SK-N-SH (cell line): Measurements from ENCODE around the gene ZNF17. TPM values are rescaled to one million over a fixed set of nuclear protein-coding genes. Genes with fewer than 3 reads are reported as not detected.
A peak's percentile ranks its signal among the peaks of the same experiment; 100 is the strongest.

ENCODE experiments used
- CTCF ChIA-PET: fragments of 300-600, 350-600 bp; formaldehyde crosslinking; extraction: SDS; loops from one replicate; lab custom pipeline; 2021; lab: Yijun Ruan, JAX
- POLR2A ChIA-PET: fragments of 350-600 bp; sonication (Branson Sonifier 250); formaldehyde crosslinking; extraction: SDS; loops from one replicate; lab custom pipeline; 2020; ENCODE audit warnings: antibody characterized with exemption, inconsistent platforms; lab: Yijun Ruan, JAX
- DNase-seq: peaks from one replicate; pipeline ENCODE4 v3.0.0; 2012
- H2AFZ ChIP-seq: fragments of 200-600 bp; sonication (generic); 2 replicates; pipeline ENCODE4 v1.8.1; 2016; ENCODE audit warnings: antibody characterized with exemption, mild to moderate bottlenecking, low read depth
- H3F3A ChIP-seq: fragments of 200-600 bp; sonication (generic); replicated peaks from 2 replicates; pipeline ENCODE3; 2016; ENCODE audit warnings: antibody characterized with exemption, mild to moderate bottlenecking; ENCODE audit not compliant: insufficient read depth
- H3K27ac ChIP-seq, 2 experiments: fragments of 200-500 bp in 1 of 2; fragments of 200-600 bp in 1 of 2; sonication (Bioruptor generic) in 1 of 2; sonication (generic), shearing (Covaris generic) in 1 of 2; 2 replicates each; pipeline versions ENCODE4 v1.5.1 to v1.6.1; 2014 to 2016; ENCODE audit warnings: low read depth in 2 of 2, inconsistent platforms in 1 of 2, low read length in 1 of 2, mild to moderate bottlenecking in 1 of 2, mixed read lengths in 1 of 2
- H3K27me3 ChIP-seq: fragments of 200-600 bp; sonication (generic), shearing (Covaris generic); 2 replicates; pipeline ENCODE4 v1.6.1; 2016; ENCODE audit warnings: mixed run types; ENCODE audit not compliant: insufficient read depth
- H3K36me3 ChIP-seq, 2 experiments: fragments of 200-500 bp in 1 of 2; fragments of 200-600 bp in 1 of 2; sonication (Bioruptor generic) in 1 of 2; sonication (generic) in 1 of 2; replicated peaks in 1 of 2; 2 replicates each; pipeline versions ENCODE3 to v1.5.1; 2014 to 2016; ENCODE audit warnings: low read length in 1 of 2, mild to moderate bottlenecking in 1 of 2; ENCODE audit not compliant: insufficient read depth in 2 of 2, control insufficient read depth in 1 of 2
- H3K4me1 ChIP-seq, 2 experiments: fragments of 200-500 bp in 1 of 2; fragments of 200-600 bp in 1 of 2; sonication (Bioruptor generic) in 1 of 2; sonication (generic), shearing (Covaris generic) in 1 of 2; 2 replicates each; pipeline versions ENCODE4 v1.5.1 to v1.6.1; 2014 to 2016; ENCODE audit warnings: low read depth in 1 of 2, low read length in 1 of 2, mixed run types in 1 of 2; ENCODE audit not compliant: insufficient read depth in 2 of 2, control insufficient read depth in 1 of 2
- H3K4me2 ChIP-seq: fragments of 200-600 bp; sonication (generic), shearing (Covaris generic); 2 replicates; pipeline ENCODE4 v1.6.1; 2017; ENCODE audit warnings: mixed run types
- H3K4me3 ChIP-seq, 2 experiments: fragments of 200-500 bp in 1 of 2; fragments of 200-600 bp in 1 of 2; sonication (Bioruptor generic) in 1 of 2; sonication (generic), shearing (Covaris generic) in 1 of 2; 2 replicates each; pipeline versions ENCODE4 v1.5.1 to v1.8.1; 2014 to 2016; ENCODE audit warnings: low read depth in 2 of 2, inconsistent platforms in 1 of 2, low read length in 1 of 2, mild to moderate bottlenecking in 1 of 2, mixed read lengths in 1 of 2, moderate library complexity in 1 of 2
- H3K79me2 ChIP-seq: fragments of 200-600 bp; sonication (generic); 2 replicates; pipeline ENCODE4 v1.8.1; 2017; ENCODE audit warnings: mild to moderate bottlenecking; ENCODE audit not compliant: insufficient read depth
- H3K9ac ChIP-seq: fragments of 200-600 bp; sonication (generic); 2 replicates; pipeline ENCODE4 v1.6.1; 2017; ENCODE audit warnings: mixed run types
- H3K9me2 ChIP-seq: fragments of 200-600 bp; sonication (generic); 2 replicates; pipeline ENCODE4 v1.6.1; 2017; ENCODE audit warnings: mixed run types
- H3K9me3 ChIP-seq: fragments of 200-600 bp; sonication (generic); 2 replicates; pipeline ENCODE4 v1.6.1; 2017; ENCODE audit warnings: mixed run types, mild to moderate bottlenecking, moderate library complexity
- H4K20me1 ChIP-seq: fragments of 200-600 bp; sonication (generic); 2 replicates; pipeline ENCODE4 v1.6.1; 2017; ENCODE audit warnings: mild to moderate bottlenecking, mixed run types; ENCODE audit not compliant: insufficient read depth
- EZH2phosphoT487 ChIP-seq: fragments of 200-600 bp; sonication (generic); IDR thresholded peaks from 2 replicates; pipeline ENCODE4 v1.6.1; 2017; ENCODE audit warnings: low read depth, mixed run types, mild to moderate bottlenecking, antibody characterized with exemption, moderate library complexity, borderline replicate concordance
- FOXJ3 ChIP-seq: sonication (generic); formaldehyde crosslinking; IDR thresholded peaks from 2 replicates; pipeline ENCODE4 v1.5.1; 2020; ENCODE audit warnings: mild to moderate bottlenecking, missing genetic modification reagents
- FOXM1 ChIP-seq: IDR thresholded peaks from 2 replicates; pipeline ENCODE4 v1.4.0; 2012; ENCODE audit warnings: low read depth, mild to moderate bottlenecking
- JUND ChIP-seq: IDR thresholded peaks from 2 replicates; pipeline ENCODE4 v1.4.0; 2012
- MEF2A ChIP-seq: IDR thresholded peaks from 2 replicates; pipeline ENCODE4 v1.4.0; 2012; ENCODE audit warnings: low read depth, borderline replicate concordance
- NRF1 ChIP-seq: IDR thresholded peaks from 2 replicates; pipeline ENCODE4 v1.6.1; 2012; ENCODE audit warnings: low read depth, mild to moderate bottlenecking, low read length
- RAD21 ChIP-seq: IDR thresholded peaks from 2 replicates; pipeline ENCODE4 v1.6.1; 2012; ENCODE audit warnings: mild to moderate bottlenecking, low read length
- SIN3A ChIP-seq: IDR thresholded peaks from 2 replicates; pipeline ENCODE4 v1.6.1; 2012; ENCODE audit warnings: low read depth, mild to moderate bottlenecking, low read length, moderate library complexity, borderline replicate concordance
- TCF12 ChIP-seq: IDR thresholded peaks from 2 replicates; pipeline ENCODE4 v1.4.0; 2012
- TEAD4 ChIP-seq: IDR thresholded peaks from 2 replicates; pipeline ENCODE4 v1.4.0; 2012; ENCODE audit warnings: mild to moderate bottlenecking, borderline replicate concordance; ENCODE audit not compliant: insufficient read depth
- WGBS: methylation state at CpG from one replicate; pipeline ENCODE4 v1.1.6; 2017; ENCODE audit warnings: low lambda C conversion rate; 5-methylcytosine and 5-hydroxymethylcytosine counted together
- polyA plus RNA-seq, 3 experiments: library from polyadenylated mRNA; depleted of rRNA; stranded (reverse); fragments of >200 nt; gene quantifications; 2 replicates each; pipeline ENCODE4 v1.2.3, GENCODE V29; 2012
- TF ChIP-seq, protein P1 (sequence below): IDR thresholded peaks from 2 replicates; pipeline ENCODE4 v1.6.1; 2012; ENCODE audit warnings: mild to moderate bottlenecking, low read depth, low read length, moderate library complexity
- TF ChIP-seq, protein P2 (sequence below): IDR thresholded peaks from 2 replicates; pipeline ENCODE4 v1.4.0; 2012; ENCODE audit warnings: low read depth, borderline replicate concordance
- TF ChIP-seq, protein P3 (sequence below): fragments of 150-350 bp; IDR thresholded peaks from 2 replicates; pipeline ENCODE4 v1.6.1; 2016; ENCODE audit warnings: mild to moderate bottlenecking, low read depth, low read length

ZNF17 gene
- polyA plus RNA-seq, 1 of the 3 experiments (the other 2 are of a cell fraction) = 3.9 TPM

DNA sequence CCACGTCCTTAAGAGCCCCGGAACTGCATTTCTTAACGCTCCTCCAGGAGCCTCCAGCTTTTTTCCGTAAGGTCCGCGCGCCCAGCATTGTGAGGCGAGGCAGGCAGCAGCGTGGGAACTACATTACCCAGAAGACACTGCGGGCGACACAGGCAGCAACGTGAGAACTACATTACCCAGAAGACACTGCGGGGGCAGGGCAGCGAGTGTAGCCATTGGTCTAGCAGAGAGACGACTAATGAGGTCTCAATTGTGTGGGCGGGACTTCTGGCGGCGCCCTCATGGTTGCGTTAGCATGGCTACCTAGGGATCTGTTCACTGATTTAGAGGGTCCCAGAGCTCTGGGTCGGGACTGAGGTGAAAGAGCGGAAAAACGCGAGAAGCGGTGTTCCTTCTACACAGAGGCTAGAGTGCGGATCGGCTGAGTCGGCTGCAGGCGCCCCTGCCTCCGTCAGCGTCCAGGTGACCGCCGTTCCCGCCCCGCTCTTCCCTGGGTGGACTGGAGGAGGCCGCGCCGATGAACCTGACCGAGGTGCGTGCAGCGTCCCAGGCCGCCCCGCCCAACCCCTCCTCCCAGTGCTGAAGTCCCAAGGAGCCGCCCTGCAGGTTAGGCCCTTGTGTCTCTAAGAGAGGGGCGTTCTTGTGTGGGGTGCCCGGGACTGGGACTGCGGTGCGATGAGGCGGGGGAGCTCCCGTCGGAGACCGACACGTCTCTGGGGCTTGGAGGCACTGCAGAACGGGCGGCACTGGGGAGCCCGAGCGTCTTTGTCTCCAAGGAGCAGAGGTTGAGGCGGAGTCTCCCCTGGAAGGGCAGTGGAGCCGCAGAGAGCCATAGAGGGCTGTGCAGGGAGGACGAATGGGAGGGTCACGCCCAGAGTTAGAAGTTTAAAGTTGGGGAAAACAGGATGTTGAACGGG lies 24.4 kb downstream of the ZNF17 start, which contains the start of gene ZNF749 (continued):
- TF ChIP-seq TCF12 (0 out of 2 replicates have a peak, but pooled peaks have one; percentile 3), FOXJ3 (CRISPR knock-in tag) (no peak), SIN3A (0 out of 2 replicates have a peak, but pooled peaks have one; percentile 40)
- TF ChIP-seq, protein P1, sequence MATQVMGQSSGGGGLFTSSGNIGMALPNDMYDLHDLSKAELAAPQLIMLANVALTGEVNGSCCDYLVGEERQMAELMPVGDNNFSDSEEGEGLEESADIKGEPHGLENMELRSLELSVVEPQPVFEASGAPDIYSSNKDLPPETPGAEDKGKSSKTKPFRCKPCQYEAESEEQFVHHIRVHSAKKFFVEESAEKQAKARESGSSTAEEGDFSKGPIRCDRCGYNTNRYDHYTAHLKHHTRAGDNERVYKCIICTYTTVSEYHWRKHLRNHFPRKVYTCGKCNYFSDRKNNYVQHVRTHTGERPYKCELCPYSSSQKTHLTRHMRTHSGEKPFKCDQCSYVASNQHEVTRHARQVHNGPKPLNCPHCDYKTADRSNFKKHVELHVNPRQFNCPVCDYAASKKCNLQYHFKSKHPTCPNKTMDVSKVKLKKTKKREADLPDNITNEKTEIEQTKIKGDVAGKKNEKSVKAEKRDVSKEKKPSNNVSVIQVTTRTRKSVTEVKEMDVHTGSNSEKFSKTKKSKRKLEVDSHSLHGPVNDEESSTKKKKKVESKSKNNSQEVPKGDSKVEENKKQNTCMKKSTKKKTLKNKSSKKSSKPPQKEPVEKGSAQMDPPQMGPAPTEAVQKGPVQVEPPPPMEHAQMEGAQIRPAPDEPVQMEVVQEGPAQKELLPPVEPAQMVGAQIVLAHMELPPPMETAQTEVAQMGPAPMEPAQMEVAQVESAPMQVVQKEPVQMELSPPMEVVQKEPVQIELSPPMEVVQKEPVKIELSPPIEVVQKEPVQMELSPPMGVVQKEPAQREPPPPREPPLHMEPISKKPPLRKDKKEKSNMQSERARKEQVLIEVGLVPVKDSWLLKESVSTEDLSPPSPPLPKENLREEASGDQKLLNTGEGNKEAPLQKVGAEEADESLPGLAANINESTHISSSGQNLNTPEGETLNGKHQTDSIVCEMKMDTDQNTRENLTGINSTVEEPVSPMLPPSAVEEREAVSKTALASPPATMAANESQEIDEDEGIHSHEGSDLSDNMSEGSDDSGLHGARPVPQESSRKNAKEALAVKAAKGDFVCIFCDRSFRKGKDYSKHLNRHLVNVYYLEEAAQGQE = no peak

DNA sequence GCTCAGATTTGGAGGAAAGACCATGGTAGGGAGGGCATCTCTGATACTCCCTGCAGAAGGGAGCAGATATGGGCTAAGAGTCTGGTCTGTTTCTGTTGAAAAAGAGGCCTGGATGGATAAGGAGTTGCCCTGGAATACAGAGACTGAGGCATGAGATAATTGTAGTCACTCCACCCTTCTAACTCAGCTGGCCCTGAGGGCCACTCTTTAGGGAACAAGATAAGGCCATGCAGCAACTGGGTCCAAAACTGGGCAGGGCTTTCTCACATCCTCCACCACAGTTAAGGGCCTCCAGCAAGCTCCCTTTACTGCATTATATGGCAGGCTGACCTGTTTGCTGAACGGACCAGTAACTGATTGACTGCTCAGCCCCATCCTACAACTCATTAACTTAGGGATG lies 25.5 kb downstream of the ZNF17 start:
- WGBS = 92% methylated on average over 1 of the region's 1 CpG
- Histone ChIP-seq H3K4me3 (peak overlapping the region; percentile 77 to 93), H3K9me2 (no peaks in the 10 kb centered on the region), H3K27me3 (no peaks in the 10 kb centered on the region), H3K9me3 (no peaks in the 10 kb centered on the region), H3K36me3 (peaks cover 0 to 6% of the 10 kb centered on the region in 2 experiments), H3F3A (no peaks in the 10 kb centered on the region), H3K27ac (no peak overlapping the region), H3K9ac (peak overlapping the region; percentile 83; the same call in 1 of the 2 replicates), H3K4me1 (peaks cover 7 to 8% of the 10 kb centered on the region in 2 experiments; a peak in 3 of 4 replicates), H3K4me2 (peak overlapping the region; percentile 98), H3K79me2 (peaks cover 62% of the 10 kb centered on the region), H4K20me1 (no peaks in the 10 kb centered on the region), H2AFZ (no peak overlapping the region)
- DNase-seq = no peak
- TF ChIP-seq RAD21 (no peak), TEAD4 (no peak), JUND (no peak), MEF2A (no peak), EZH2phosphoT487 (no peak), TCF12 (no peak), FOXJ3 (CRISPR knock-in tag) (no peak), NRF1 (no peak), FOXM1 (no peak)
- TF ChIP-seq, protein P2, sequence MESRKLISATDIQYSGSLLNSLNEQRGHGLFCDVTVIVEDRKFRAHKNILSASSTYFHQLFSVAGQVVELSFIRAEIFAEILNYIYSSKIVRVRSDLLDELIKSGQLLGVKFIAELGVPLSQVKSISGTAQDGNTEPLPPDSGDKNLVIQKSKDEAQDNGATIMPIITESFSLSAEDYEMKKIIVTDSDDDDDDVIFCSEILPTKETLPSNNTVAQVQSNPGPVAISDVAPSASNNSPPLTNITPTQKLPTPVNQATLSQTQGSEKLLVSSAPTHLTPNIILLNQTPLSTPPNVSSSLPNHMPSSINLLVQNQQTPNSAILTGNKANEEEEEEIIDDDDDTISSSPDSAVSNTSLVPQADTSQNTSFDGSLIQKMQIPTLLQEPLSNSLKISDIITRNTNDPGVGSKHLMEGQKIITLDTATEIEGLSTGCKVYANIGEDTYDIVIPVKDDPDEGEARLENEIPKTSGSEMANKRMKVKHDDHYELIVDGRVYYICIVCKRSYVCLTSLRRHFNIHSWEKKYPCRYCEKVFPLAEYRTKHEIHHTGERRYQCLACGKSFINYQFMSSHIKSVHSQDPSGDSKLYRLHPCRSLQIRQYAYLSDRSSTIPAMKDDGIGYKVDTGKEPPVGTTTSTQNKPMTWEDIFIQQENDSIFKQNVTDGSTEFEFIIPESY = no peak
- TF ChIP-seq, protein P3, sequence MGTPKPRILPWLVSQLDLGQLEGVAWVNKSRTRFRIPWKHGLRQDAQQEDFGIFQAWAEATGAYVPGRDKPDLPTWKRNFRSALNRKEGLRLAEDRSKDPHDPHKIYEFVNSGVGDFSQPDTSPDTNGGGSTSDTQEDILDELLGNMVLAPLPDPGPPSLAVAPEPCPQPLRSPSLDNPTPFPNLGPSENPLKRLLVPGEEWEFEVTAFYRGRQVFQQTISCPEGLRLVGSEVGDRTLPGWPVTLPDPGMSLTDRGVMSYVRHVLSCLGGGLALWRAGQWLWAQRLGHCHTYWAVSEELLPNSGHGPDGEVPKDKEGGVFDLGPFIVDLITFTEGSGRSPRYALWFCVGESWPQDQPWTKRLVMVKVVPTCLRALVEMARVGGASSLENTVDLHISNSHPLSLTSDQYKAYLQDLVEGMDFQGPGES = no peak
- POLR2A ChIA-PET = interaction anchor here (0.6 kb wide), 1 partner anchor 25 kb away, joined by 3 read pairs; no protein-coding TSS in a partner anchor
- CTCF ChIA-PET = interaction anchor here (0.7 to 1.1 kb wide), 2 partner anchors 11 to 30 kb away, joined by 3 read pairs; no protein-coding TSS in a partner anchor
